ENCODE results near the gene CPNE2.

DNA sequence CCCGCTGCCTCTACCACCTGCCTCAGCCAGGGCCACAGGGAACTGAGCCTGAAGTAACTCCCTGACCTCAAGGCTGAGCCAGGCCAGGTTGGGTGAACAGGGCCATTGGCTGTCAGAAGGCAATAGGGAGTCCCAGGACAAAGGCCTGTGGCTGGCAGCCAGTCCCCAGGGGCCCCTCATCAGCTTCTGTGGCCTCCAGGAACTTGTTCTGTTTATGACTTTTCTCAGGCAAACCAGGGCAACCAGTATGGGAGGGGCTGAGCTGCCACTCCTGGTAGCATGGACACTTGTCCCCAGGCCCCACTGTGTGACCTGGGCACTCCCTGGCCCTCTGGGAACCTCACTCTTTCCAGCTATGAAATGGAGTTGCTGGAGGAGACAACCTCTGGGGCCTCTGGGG lies 40.1 kb downstream of the CPNE2 start:
- no peak for TF ChIP-seq CTCF (IDR thresholded peaks at IDR 0.05)
- no peak for TF ChIP-seq POLR2A (IDR thresholded peaks at IDR 0.05)
